Peyer's patch (tissue), 4 donors: ENCODE measurements around the gene GPC5.

ENCODE experiments used
- CTCF ChIP-seq, 6 experiments: fragments of 450-650 bp in 4 of 6; fragments of 200-600 bp in 2 of 6; sonication (generic) in 1 of 6; IDR thresholded peaks; one replicate each; pipeline ENCODE4 v1.5.1; 2017 to 2019; ENCODE audit warnings: antibody characterized with exemption in 6 of 6, mild to moderate bottlenecking in 3 of 6, moderate library complexity in 1 of 6
- POLR2A ChIP-seq, 2 donors: fragments of 450-650 bp; IDR thresholded peaks; one replicate each; pipeline ENCODE4 v1.5.1; 2017; ENCODE audit warnings: antibody characterized with exemption in 2 of 2, mild to moderate bottlenecking in 2 of 2, moderate library complexity in 2 of 2

GRCh38 chr13:92101801-92102200 is 703.4 kb downstream of the GPC5 start:
- TF ChIP-seq CTCF (IDR thresholded peaks at IDR 0.05) (no peak), POLR2A (IDR thresholded peaks at IDR 0.05) (no peak)
